RWPE2 (cell line): ENCODE measurements around the gene OR9A4.

Source experiments
- ATAC-seq: fragments of 200-7000 bp; cut with Tn5 transposase; 3 replicates; pipeline ENCODE4 v1.9.1; 2021; ENCODE audit warnings: low read depth
- DNase-seq: peaks from one replicate; pipeline ENCODE4 v3.0.0-alpha.2; 2020; ENCODE audit warnings: low spot score
- H3K27ac ChIP-seq: fragments of 450-650 bp; 2 replicates; pipeline ENCODE4 v1.5.1; 2017; ENCODE audit warnings: mild to moderate bottlenecking; ENCODE audit not compliant: poor library complexity, severe bottlenecking
- H3K27me3 ChIP-seq: fragments of 250-450 bp; sonication (Bioruptor Pico); 2 replicates; pipeline ENCODE4 v1.5.1; 2021; ENCODE audit warnings: mild to moderate bottlenecking, moderate library complexity; ENCODE audit not compliant: insufficient read depth, poor library complexity, severe bottlenecking
- H3K36me3 ChIP-seq: fragments of 250-450 bp; sonication (Bioruptor Pico); 2 replicates; pipeline ENCODE4 v1.5.1; 2020; ENCODE audit warnings: low read depth, mild to moderate bottlenecking, moderate library complexity
- H3K4me1 ChIP-seq: fragments of 250-450 bp; sonication (Bioruptor Pico); 2 replicates; pipeline ENCODE4 v1.5.1; 2021; ENCODE audit warnings: mild to moderate bottlenecking, moderate library complexity; ENCODE audit not compliant: insufficient read depth, poor library complexity, severe bottlenecking
- H3K4me3 ChIP-seq: fragments of 250-450 bp; sonication (Bioruptor Pico); 2 replicates; pipeline ENCODE4 v1.5.1; 2021; ENCODE audit warnings: mild to moderate bottlenecking, moderate library complexity; ENCODE audit not compliant: severe bottlenecking
- H3K9me3 ChIP-seq: fragments of 250-450 bp; sonication (Bioruptor Pico); 2 replicates; pipeline ENCODE4 v1.5.1; 2021; ENCODE audit warnings: mild to moderate bottlenecking, moderate library complexity; ENCODE audit not compliant: severe bottlenecking
- TF ChIP-seq, protein P1 (sequence below): fragments of 450-650 bp; IDR thresholded peaks from one replicate; pipeline ENCODE4 v1.5.1; 2017; ENCODE audit warnings: mild to moderate bottlenecking, moderate library complexity; ENCODE audit not compliant: poor library complexity, severe bottlenecking

OR9A4 gene

DNA sequence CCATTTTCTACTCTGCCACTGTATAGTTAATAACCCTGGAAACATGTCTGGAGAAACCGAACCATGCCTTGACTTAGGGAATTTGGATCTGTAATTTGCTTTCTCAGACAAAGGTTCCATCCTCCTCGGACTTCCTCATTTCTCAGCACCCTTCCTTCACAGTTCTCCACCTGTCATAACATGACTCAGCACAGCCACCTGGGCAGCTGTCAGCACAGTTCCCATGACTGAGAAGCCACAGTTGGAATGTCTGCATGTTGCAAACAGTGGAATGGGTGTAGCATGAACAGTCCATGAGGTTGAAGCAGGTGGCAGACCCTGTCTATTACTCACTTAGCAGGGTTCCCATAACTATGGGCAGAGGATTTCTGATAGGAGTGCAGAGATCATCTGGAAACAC, 634 bp upstream of the OR9A4 start:
- H3K27me3 ChIP-seq, result no peaks in the 10 kb centered on the region
- H3K4me1 ChIP-seq, result peaks cover 6% of the 10 kb centered on the region
- no peaks in the 10 kb centered on the region for H3K9me3 ChIP-seq
- no peak overlapping the region for H3K4me3 ChIP-seq
- DNase-seq, result peak; percentile 53
- no peaks in the 10 kb centered on the region for H3K36me3 ChIP-seq
- no peak overlapping the region for H3K27ac ChIP-seq
- TF ChIP-seq, protein P1, sequence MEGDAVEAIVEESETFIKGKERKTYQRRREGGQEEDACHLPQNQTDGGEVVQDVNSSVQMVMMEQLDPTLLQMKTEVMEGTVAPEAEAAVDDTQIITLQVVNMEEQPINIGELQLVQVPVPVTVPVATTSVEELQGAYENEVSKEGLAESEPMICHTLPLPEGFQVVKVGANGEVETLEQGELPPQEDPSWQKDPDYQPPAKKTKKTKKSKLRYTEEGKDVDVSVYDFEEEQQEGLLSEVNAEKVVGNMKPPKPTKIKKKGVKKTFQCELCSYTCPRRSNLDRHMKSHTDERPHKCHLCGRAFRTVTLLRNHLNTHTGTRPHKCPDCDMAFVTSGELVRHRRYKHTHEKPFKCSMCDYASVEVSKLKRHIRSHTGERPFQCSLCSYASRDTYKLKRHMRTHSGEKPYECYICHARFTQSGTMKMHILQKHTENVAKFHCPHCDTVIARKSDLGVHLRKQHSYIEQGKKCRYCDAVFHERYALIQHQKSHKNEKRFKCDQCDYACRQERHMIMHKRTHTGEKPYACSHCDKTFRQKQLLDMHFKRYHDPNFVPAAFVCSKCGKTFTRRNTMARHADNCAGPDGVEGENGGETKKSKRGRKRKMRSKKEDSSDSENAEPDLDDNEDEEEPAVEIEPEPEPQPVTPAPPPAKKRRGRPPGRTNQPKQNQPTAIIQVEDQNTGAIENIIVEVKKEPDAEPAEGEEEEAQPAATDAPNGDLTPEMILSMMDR, result no peak
- ATAC-seq, result peak; percentile 89

DNA sequence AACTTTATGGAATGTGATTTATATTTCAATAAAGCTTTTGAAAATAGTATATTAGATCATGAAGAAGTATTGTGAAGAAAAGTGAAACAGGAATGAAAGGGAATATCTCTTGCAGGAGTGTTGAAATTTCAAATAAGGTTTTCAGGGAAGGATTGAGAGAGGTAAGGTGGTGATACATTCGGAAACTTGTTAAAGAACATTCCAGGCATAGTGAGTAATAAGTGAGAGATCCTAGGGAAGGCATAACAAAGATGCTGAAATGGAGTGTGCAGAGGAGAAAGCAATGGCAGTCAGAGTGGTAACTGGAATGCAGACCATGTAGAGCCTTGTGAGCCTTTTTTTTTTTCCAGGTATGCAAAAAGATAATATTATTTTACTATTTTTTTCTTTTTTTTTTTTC, 4.1 kb downstream of the OR9A4 start:
- no peaks in the 10 kb centered on the region for H3K36me3 ChIP-seq
- no peaks in the 10 kb centered on the region for H3K27me3 ChIP-seq
- TF ChIP-seq, protein P1, result no peak
- H3K4me1 ChIP-seq, result peaks cover 3% of the 10 kb centered on the region
- H3K27ac ChIP-seq, result peak overlapping the region; percentile 3
- ATAC-seq (peak; percentile 86), DNase-seq (no peak)
- no peak overlapping the region for H3K4me3 ChIP-seq
- no peaks in the 10 kb centered on the region for H3K9me3 ChIP-seq

DNA sequence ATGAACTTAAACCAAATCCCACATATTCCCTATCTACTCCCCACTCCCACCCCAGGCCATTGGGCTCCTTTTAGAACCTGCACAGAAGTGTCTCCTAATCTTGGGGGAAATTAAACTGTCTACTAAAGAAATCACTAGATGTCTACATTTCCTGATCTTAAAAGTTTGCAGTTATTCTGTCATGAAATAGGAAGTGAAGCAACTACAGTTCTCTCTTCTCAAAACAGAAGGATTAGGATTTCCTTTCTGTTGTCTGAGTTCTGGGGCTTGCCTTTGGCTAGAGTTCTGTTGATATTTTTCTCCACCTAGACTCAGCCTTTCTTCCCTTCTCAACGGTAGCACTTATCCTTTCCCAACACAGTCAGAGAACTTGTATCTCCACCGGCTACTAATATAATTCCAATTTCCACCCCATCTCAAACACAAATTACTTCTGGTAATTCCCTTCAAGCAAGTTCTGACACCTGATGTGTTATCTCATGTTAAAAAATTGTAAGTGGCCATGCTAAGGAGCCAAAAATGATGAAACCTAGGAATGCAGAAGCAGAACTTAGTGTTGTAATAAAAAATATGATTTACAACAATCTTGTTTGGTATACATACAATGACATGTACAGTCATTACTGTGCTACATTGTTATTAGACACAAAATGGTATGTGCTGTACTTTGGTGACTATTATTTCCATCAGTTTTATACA, 12.1 kb downstream of the OR9A4 start:
- no peak for DNase-seq
- no peak overlapping the region for H3K4me3 ChIP-seq
- no peak overlapping the region for H3K27ac ChIP-seq
- H3K36me3 ChIP-seq, result no peaks in the 10 kb centered on the region
- H3K9me3 ChIP-seq, result no peaks in the 10 kb centered on the region
- no peaks in the 10 kb centered on the region for H3K27me3 ChIP-seq
- TF ChIP-seq, protein P1, result no peak
- ATAC-seq, result no peak
- H3K4me1 ChIP-seq, result no peaks in the 10 kb centered on the region

DNA sequence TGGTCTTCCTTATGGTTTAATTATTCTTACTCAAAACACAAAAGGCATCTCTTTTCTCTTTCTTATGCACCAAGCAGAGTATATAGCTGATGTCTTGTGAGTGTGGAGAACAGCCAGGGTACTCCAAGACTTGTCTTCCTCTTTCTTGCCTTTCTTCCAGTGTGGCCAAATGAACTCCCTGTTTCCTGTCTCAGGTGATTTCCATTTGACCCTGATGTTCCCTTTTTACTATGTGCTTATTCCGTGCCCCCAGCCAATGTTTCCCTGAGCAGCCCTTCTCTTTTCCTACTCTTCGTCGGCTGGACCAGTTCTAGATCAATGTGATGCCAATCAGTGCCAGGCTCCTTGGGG, 12.6 kb downstream of the OR9A4 start:
- ATAC-seq, result no peak
- no peaks in the 10 kb centered on the region for H3K4me1 ChIP-seq
- no peaks in the 10 kb centered on the region for H3K27me3 ChIP-seq

DNA sequence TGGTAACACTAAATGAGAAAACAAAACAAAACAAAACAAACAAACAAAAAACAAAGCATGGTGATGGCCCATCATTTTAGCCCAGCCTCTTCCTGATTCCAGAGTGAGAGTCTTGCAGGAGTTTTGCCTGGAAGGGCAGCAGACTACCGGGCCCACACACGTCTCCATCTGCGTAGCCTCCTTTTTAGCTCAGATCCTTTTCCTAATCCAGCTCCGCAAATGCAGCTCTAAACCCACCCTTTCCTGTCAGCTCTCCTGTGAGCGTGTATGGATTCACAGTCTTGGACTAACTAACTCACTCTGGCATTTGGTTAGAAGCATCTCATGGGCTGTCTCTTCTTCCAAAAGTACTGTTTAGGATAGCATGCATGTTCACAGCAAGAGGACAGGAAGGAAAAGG, 14.0 kb downstream of the OR9A4 start:
- H3K27me3 ChIP-seq, result no peaks in the 10 kb centered on the region
- ATAC-seq (no peak), DNase-seq (no peak)
- H3K27ac ChIP-seq, result no peak overlapping the region
- no peaks in the 10 kb centered on the region for H3K9me3 ChIP-seq
- no peaks in the 10 kb centered on the region for H3K4me1 ChIP-seq
- TF ChIP-seq, protein P1, result no peak
- no peak overlapping the region for H3K4me3 ChIP-seq
- H3K36me3 ChIP-seq, result no peaks in the 10 kb centered on the region

More for the DNA sequence above, 12.6 kb downstream of the OR9A4 start:
- Histone ChIP-seq H3K36me3 (no peaks in the 10 kb centered on the region), H3K9me3 (no peaks in the 10 kb centered on the region), H3K4me3 (no peak overlapping the region), H3K27ac (no peak overlapping the region)
- TF ChIP-seq, protein P1, result no peak
- DNase-seq, result no peak
